GM19395 (cell line): Measurements from ENCODE around the gene SERAC1.
"Not testable (repeated sequence)": the region's sequence is repeated elsewhere in the genome, so short reads cannot be mapped to it uniquely, and the experiment has no call there.

ENCODE experiments used
- ATAC-seq: cut with Tn5 transposase; IDR thresholded peaks from one replicate; pipeline ENCODE4 v1.9.1; 2021; ENCODE audit warnings: mild to moderate bottlenecking, moderate library complexity; ENCODE audit not compliant: unreplicated experiment

Gene SERAC1

DNA sequence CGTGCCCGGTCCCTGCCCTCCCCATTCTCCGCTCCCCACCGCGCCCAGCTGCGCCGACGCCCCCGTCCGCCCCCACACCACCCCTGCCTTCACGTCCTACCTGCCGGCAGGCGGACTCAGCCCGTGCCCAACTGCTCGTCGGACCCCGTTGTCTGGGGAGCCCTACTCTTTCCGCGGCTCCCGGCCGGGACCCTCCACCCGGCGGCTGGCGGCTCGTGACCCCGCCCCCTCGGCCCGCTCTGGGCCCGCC, at the start of gene SERAC1:
TSS of gene SERAC1 (minus strand) at position 223 of the 250 bp plus-strand sequence. CDS start 9,899 bp downstream, outside the sequence.
- peak; percentile 45 for ATAC-seq

DNA sequence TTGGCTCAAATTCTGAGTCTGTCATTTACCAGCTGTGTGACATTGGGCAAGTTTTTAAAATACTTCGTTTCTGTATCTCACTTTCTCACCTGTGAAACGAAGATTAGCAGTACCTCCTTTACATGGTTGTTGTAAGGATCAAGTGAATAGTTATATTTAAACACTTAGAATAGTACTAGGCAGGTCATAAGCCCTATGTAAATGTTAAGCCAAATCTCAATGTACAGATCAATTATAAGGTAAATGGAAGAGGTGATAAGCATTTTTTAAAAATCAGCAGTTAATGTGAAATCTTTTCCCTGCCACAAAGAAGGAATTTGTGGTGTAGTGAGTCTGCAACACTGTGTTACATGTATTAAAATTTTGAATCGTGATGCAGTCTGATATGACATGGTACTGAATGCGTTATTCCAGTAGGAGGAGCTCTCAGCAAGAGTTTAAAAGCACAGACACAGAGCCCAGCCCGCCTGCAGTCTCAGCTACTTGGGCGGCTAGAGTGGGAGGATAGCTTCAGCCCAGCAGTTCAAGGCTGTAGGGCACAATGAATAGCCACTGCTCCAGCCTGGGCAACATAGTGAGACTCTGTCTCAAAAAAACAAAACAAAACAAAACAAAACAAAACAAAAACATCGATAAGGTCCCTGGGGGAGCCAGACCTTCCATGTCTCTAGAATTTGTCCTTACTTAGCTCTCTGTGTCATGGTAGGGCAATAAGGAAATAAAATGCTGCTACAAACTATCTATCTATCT, 46.0 kb upstream of the SERAC1 start:
- peak; percentile 94 for ATAC-seq

DNA sequence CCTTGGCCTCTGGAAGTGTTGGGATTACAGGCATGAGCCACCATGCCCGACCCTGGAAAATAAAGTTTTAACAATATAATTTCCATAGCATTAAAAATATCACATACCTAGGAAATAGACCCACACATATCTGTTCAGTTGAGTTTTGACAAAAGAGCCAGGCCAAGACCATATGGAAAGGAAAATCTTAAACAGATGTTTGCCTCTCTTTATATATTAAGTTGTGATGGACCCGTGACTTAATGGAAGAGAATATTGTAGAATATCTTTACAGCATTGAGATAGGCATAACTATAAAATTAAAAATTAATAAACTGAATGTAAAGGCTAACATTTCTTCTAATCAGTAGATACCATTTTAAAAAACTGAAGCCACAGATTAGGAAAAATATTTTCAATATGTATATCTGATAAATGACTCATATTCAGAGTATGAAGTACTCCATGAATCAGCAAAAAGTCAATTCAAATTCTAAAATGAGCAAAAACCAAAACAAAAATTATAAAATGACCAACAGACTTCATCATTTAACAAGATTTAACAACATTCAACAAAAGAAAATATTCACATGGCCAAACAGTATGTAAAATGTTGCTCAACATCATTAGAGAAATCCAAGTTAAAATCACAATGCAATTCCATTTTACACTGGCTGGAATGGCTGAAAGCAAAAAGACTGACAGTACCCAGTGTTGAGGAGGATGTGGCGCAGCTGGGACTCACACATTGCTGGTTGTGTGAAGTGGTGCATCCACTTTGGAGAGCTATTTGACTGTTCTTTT, 43.4 kb upstream of the SERAC1 start:
- no peak for ATAC-seq

DNA sequence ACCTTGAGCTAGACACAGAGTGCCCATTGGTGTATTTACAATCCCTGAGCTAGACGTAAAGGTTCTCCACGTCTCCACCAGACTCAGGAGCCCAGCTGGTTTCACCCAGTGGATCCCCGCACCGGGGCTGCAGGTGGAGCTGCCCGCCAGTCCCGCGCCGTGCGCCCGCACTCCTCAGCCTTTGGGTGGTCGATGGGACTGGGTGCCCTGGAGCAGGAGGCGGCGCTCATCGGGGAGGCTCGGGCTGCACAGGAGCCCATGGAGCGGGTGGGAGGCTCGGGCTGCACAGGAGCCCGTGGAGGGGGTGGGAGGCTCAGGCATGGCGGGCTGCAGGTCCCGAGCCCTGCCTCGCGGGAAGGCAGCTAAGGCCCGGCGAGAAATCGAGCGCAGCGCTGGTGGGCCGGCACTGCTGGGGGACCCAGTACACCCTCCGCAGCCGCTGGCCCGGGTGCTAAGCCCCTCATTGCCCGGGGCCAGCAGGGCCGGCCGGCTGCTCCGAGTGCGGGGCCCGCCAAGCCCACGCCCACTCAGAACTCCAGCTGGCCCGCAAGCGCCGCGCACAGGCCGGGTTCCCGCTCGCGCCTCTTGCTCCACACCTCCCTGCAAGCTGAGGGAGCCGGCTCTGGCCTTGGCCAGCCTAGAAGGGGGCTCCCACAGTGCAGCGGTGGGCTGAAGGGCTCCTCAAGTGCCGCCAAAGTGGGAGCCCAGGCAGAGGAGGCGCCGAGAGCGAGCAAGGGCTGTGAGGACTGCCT, 41.7 kb upstream of the SERAC1 start:
- ATAC-seq: not testable (repeated sequence)

DNA sequence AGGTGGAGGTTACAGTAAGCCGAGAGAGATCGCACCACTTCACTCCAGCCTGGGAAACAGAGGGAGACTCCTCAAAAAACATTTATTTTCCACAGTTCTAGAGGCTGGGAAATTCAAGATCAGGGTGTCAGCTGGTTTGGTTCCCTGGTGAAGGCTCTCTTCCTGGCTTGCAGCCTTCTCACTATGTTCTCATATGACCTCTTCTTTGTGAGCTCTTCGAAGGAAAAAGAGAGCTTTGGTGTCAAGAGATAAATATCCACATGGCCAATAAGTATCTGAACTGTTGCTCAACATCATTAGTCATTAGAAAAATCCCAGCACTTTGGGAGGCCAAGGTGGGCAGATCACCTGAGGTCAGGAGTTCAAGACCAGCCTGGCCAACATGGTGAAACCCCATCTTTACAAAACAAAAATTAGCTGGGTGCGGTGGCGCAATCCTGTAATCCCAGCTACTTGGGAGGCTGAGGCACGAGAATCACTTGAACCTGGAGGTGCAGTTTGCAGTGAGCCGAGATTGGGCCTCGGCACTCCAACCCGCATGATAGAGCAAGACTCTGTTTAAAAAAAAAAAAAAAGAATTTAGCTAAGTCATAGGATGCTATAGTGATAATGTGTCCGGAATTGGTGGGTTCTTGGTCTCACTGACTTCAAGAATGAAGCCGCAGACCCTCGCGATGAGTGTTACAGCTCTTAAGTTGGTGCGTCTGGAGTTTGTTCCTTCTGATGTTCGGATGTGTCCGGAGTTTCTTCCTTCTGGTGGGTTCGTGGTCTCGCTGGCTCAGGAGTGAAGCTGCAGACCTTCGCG, 40.4 kb upstream of the SERAC1 start:
- not testable (repeated sequence) for ATAC-seq

DNA sequence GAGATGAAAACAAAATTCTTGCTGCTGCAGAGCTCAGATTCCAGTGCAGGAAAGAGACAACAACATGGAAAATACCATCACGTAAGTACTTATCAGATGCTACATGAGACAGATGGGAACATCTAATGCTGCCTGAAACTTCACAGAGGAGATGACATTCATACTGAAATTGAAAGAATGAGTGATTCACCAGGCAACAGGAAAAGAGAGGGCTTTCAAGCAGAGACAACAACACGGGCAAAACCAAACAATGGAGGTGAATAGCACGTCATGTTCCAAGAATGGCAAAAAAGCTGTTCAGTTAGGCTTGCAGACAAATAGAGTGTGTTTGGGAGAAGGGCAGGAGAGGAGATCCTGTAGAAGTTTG, 39.3 kb upstream of the SERAC1 start:
- ATAC-seq: peak; percentile 97

DNA sequence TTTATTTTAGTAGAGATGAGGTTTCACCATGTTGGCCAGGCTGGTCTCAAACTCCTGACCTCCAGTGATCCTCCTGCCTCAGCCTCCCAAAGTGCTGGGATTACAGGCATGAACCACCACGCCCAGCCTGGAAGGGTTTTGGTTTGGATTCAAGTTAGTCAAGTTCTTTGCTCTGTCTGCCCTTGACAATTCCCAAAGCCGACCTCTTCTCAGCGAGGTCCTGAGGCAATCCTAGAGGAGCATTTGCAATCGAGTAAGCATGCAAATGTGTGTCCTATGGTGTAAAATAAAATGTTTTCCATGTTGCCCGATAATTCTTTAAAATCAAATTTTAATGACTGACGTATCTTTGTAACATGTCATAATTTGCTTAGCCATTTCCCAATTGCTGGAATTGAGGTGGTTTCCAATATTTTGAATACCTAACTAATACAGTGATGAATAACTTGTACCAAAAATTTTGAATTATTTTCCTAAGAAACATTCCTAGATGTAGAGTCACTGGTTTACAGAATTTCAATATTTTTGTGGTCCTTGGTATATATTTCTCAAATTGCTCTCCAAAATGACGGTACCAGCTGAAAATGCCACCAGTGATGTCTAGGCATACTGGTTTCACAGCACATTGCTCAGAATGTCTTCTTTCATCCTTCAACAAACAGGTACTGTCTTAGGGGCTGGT, 38.8 kb upstream of the SERAC1 start:
- ATAC-seq: peak; percentile 45

DNA sequence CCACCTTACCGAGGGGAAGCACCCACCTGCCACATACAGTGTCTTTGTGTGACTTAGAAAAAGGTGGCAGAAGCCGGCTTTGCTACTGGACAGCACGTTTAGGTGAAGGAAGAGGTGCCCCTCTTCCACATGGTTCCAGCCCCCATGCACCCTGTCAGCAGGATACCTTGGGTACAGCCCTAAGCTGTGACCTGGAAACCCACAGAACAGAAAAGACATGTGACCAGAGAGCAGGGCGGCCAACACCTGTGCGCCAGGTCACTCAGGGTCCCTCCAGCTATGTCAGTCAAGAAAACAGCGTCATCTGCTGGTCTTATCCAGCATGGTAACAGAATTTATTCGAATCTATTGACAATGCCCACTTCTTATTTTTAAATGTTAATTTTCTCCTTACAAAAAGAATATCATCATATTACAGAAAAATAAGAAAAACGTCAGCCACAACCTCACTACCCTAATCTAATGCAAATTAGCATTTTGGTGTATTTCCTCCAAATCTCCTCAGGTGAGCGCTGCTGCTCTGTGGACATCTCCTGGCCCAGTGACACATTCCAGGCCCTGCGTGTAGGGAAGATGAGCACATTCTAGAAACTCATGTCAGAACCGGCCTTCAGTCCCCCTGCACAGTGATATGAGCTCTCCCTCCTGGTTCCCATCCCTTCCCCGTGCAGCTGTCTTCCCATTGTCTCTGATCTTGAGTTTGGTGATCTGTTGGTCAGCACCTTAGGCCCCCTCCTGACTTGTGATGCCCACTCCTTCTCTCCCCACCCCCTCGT, 37.3 kb upstream of the SERAC1 start:
- ATAC-seq: no peak

DNA sequence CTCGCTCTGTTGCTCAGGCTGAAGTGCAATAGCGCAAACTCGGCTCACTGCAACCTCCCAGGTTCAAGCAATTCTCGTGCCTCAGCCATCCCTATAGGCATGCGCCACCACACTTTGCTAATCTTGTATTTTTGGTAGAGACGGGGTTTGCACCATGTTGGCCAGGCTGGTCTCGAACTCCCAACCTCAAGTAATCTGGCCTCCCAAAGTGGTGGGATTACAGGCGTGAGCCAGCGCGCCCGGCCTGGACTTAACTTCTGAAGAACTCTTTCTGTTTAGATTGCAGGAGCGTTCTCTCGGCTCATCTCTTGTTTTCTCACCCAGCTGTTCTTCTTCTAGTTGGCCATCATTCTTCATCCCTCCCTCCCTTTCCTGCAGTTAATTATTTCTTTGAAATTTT, 30.4 kb upstream of the SERAC1 start:
- no peak for ATAC-seq

DNA sequence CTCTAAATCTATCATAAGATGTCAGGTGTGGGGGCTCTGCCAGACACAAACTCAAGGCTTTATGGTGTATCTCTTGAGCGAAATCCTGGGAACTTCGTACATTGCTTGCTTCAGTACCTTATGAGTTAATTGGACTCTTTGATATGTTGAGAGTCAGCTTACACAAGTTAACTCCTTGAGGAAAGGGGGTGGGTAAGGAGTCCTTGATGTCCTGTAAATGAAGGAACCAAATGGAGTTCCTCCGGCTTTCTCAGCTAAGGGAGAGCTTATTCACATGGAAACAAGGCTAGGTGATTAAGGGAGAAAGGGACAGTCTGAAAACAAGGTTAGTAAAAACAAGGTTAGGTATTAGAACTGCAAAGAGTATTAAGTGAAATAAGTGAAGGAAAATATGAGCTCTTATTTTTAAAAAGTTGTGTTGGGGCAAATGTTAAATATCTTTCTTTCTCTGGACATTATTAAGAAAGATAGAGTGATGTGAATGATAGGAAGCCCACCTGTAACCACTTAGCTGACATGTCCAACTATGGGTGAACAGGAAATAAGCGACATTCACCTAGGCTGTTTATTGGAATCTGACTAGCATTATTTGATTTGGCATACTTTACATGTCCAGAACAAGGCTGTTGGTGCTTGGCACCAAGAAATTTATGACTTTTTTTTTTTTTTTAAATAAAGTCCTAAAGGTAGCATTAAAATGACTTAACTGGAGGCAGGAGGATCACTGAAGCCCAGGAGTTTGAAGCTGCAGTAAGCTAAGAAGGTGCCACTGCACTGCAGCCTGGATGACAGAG, 26.6 kb upstream of the SERAC1 start:
- no peak for ATAC-seq

DNA sequence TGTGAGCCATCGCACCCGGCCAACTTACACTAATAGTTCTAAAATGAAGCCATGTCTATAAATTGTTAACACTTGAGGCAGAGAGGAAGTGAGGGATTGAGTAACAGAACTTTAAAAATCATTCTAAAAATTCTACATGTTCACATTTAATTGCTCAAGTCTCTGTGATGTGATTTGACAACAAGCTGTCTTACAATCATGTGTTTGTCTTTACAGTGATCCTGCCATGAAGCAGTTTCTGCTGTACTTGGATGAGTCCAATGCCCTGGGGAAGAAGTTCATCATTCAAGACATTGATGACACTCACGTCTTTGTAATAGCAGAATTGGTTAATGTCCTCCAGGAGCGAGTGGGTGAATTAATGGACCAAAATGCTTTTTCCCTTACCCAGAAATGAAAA, 23.7 kb upstream of the SERAC1 start:
- ATAC-seq: no peak

DNA sequence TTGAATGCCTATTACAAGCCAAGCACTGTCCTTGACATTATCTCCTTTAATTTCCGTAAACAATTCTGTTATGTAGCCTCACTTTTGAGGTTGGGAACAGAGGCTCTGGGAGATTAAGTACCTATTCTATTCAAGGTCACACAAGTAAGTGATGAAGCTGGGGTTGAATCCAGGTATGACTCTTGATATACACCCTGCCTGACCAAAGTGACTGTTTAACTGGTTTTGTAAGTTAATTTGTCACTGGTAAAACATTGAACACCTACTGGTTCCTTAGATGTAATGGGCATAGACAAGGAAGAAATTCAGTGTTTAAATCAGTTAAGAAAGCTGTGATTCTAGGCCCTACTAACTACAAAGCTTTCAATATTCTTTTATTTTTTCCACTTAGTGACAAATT, 23.0 kb upstream of the SERAC1 start:
- no peak for ATAC-seq

DNA sequence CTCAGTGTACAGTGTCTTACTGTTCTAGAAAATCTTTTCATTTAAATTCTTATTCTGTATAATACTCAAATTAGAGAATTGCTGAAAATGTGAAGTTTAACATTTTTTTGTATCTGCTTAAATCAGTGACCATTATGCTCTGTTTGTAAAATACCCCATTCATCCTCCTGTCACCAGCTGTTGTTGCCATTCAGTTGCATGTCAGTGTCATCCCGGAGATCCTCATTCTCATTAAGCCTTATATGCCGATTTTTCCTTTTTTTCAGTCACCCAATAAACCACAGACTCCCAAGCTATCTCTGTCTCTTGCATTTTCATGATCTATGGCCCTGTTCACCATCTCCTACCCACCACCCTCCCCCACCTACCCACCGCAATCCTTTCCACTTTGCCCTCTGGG, 20.5 kb upstream of the SERAC1 start:
- ATAC-seq: no peak

DNA sequence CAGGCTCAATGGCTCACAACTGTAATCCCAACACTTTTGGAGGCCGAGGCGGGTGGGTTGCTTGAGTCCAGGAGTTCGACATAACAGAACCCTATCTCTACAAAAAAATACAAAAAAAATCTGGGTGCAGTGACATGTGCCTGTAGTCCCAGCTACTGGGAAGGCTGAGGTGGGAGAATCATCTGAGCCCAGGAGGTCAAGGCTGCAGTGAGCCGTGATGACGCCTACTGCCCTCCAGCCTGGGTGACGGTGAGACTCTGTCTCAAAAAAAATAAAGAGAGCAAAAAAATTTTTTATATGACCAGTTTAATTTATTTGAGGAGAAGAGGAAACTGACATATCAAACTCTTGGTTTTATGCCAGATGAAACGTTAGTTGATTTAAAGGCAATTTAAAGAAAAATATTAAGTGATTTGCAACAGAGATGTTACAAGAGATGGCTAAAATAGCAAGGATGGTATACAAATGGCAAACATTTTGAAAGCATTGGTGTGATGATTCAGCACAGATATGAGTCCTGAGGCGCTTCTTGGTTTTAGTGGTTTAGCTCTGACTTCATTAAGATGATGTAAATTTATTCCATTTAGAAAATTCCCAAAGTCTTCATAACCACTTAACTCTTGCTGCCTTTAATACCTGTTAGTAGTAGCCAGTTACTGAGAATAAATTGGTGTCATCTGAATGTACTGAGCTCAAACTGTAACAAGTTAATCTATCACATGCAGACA, 17.8 kb upstream of the SERAC1 start:
- ATAC-seq: no peak

DNA sequence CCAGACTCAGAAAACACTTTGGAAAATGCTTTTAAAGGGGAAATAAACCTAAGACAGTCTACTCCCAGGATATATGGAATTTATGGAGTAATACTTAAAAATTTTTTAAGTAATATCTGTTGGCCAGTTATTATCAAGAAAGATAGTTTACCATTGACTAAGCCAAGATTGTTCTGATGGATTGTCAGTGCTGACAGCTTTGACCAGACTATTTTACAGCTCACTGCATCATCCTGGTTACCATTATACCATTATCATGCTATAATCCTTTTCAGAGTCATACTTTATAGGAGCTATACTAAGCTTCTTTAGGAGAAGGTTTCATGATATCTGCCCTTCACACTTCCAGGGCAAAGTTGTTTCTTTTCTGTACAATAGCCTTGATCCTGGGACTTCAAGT, 16.5 kb upstream of the SERAC1 start:
- no peak for ATAC-seq

DNA sequence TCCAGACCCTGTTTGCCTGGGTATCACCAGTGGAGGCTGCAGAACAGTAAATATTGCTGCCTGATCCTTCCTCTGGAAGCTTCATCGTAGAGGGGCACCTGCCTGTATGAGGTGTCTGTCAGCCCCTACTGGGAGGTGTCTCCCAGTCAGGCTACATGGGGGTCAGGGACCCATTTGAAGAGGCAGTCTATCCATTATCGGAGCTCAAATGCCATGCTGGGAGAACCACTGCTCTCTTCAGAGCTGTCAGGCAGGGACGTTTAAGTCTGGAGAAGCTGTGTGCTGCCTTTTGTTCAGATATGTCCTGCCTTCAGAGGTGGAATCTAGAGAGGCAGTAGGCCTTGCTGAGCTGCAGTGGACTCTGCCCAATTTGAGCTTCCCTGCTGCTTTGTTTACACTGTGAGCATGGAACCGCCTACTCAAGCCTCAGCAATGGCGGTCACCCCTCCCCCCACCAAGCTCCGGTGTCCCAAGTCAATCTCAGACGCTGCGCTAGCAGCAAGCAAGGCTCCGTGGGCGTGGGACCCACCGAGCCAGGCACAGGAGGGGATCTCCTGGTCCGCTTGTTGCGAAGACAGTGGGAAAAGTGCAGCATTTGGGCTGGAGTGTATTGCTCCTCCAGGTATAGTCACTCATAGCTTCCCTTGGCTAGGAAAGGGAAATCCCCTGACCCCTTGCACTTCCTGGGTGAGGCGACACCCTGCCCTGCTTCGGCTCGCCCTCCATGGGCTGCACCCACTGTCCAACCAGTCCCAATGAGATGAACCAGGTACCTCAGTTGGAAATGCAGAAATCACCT, 15.3 kb upstream of the SERAC1 start:
- ATAC-seq: not testable (repeated sequence)

DNA sequence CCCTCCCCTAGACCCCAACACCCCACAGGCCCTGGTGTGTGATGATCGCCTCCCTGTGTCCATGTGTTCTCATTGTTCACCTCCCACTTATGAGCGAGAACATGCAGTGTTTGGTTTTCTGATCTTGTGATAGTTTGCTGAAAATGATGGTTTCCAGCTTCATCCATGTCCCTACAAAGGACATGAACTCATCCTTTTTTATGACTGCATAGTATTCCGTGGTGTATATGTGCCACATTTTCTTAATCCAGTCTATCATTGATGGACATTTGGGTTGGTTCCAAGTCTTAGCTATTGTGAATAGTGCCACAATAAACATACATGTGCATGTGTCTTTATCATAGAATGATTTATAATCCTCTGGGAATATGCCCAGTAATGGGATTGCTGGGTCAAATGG, 9.7 kb upstream of the SERAC1 start:
- ATAC-seq: not testable (repeated sequence)

DNA sequence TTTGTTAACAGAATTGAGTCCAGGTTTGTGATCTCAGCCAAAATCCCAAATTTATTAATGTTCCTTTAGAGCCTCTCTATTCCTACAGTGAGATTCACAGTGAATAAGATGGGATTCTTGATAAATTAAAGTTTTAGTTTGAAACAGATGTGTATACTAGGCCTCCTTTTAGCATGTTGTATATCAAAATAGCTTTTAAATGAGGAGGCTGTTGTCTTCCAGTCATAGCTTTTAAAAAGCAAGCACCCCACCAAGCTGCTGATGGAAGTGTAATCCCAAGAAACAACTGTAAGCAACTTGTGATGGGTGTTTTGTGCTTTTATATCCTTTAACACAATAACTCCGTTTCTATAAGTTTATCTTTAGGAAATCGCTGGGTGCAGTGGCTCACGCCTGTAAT, 7.0 kb upstream of the SERAC1 start:
- ATAC-seq: no peak
